ENCODE data around the gene PTPRA. TPM values are rescaled to one million over a fixed set of nuclear protein-coding genes. Genes with fewer than 3 reads are reported as not detected.
"Not testable (repeated sequence)": the region's sequence is repeated elsewhere in the genome, so short reads cannot be mapped to it uniquely, and the experiment has no call there.

PTPRA gene
- total and polyA plus RNA-seq, 2 of the 8 experiments (the other 6 are each of a cell fraction or from before 2014, with no cell fraction given): 47.7 to 51.3 TPM

- TF ChIP-seq CHD1 (IDR thresholded peaks at IDR 0.05; ENCODE audit: low read depth, low read length) (no peak), MAX (IDR thresholded peaks at IDR 0.05) (no peak), JUND (IDR thresholded peaks at IDR 0.05; ENCODE audit: low read length) (no peak), SRF (IDR thresholded peaks at IDR 0.05; ENCODE audit: low read depth, low read length) (no peak), BACH1 (IDR thresholded peaks at IDR 0.05; ENCODE audit: low read length) (no peak), FOSL1 (IDR thresholded peaks at IDR 0.05; ENCODE audit: insufficient read depth, low read depth, low read length) (no peak), HDAC2 (IDR thresholded peaks at IDR 0.05; ENCODE audit: borderline replicate concordance in 1 of 2, low read depth in 2 of 2, low read length in 2 of 2) (no peak), NRF1 (IDR thresholded peaks at IDR 0.05; ENCODE audit: low read depth, low read length) (no peak), SP1 (IDR thresholded peaks at IDR 0.05; ENCODE audit: low read depth, low read length) (no peak)
Measured at GRCh38 chr20:3074812-3075211, 201.5 kb downstream of the PTPRA start (continued).

DNA sequence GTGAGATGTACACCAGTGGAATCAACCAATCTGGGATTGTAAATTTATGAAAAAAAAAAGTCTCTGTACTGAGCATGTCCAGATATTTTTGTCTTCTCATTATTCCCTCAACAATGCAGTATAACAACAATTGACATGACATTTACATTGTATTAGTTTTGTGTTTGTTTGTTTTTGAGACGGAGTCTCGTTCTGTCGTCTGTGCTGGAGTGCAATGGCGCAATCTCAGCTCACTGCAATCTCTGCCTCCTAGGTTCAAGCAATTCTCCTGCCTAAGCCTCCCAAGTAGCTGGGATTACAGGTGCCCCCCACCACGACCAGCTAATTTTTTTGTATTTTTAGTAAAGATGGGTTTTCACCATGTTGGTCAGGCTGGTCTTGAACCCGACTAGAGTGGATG is 202.0 kb downstream of the PTPRA start:
- H3K4me3 ChIP-seq (ENCODE audit: extremely low read depth in 1 of 4, insufficient read depth in 2 of 4, low read depth in 3 of 4, low read length in 4 of 4); H4K8ac ChIP-seq (ENCODE audit: extremely low read depth, insufficient read depth, low read length); H3K14ac ChIP-seq (ENCODE audit: insufficient read length); H3K79me2 ChIP-seq (ENCODE audit: control insufficient read depth in 1 of 2, insufficient read depth in 2 of 2, low read length in 2 of 2); H2BK5ac ChIP-seq (ENCODE audit: low read depth, low read length); H3K4me1 ChIP-seq (replicated peaks in 1 of 4; ENCODE audit: control insufficient read depth in 3 of 4, insufficient read depth in 4 of 4, low read length in 3 of 4); H3K79me1 ChIP-seq (ENCODE audit: low read depth, low read length); H4K20me1 ChIP-seq (replicated peaks in 1 of 2; ENCODE audit: control insufficient read depth in 1 of 2, insufficient read depth in 2 of 2, low read length in 2 of 2); H3K4ac ChIP-seq (replicated peaks; ENCODE audit: insufficient read length, low read depth, low read length); H2AK5ac ChIP-seq (ENCODE audit: low read depth, low read length); H3K36me3 ChIP-seq (ENCODE audit: control insufficient read depth in 2 of 4, insufficient read depth in 4 of 4, low read length in 3 of 4); H2AFZ ChIP-seq (ENCODE audit: low read length); H2BK120ac ChIP-seq (replicated peaks; ENCODE audit: low read depth, low read length); H4K5ac ChIP-seq (ENCODE audit: insufficient read length, low read depth, low read length); H3K27ac ChIP-seq (ENCODE audit: low read depth, low read length); H2BK20ac ChIP-seq (ENCODE audit: low read length); H3K4me2 ChIP-seq (ENCODE audit: insufficient read depth in 1 of 2, low read depth in 2 of 2, low read length in 2 of 2); H3K23me2 ChIP-seq (ENCODE audit: low read depth, low read length); FAIRE-seq; H3K56ac ChIP-seq (replicated peaks; ENCODE audit: insufficient read length, low read depth, low read length); H2BK15ac ChIP-seq (ENCODE audit: low read length); H4K91ac ChIP-seq (replicated peaks; ENCODE audit: insufficient read length, low read length); H3K9me3 ChIP-seq (ENCODE audit: insufficient read depth in 2 of 2, low read depth in 1 of 2, low read length in 1 of 2); H3K18ac ChIP-seq (ENCODE audit: extremely low read depth, low read length); H3K9ac ChIP-seq (replicated peaks in 1 of 4; ENCODE audit: extremely low read depth in 1 of 4, low read depth in 3 of 4, low read length in 3 of 4); DNase-seq (ENCODE audit: low read depth in 1 of 2, low spot score in 2 of 2); H3K23ac ChIP-seq (ENCODE audit: insufficient read length); H2BK12ac ChIP-seq (ENCODE audit: low read depth, low read length): not testable (repeated sequence)
- ChIA-PET CTCF (ENCODE audit: partially characterized antibody) (interaction anchor here (0.6 to 3.2 kb wide), 6 partner anchors 19 to 557 kb away, joined by 3 to 10 read pairs (median 4); no protein-coding TSS in a partner anchor), POLR2A (ENCODE audit: partially characterized antibody) (interaction anchor here (1.5 kb wide), 1 partner anchor 26 kb away, joined by 5 read pairs; no protein-coding TSS in a partner anchor)
- peaks cover 11 to 30% (median 27%) of the 10 kb centered on the region in 4 experiments for H3K27me3 ChIP-seq (replicated peaks in 1 of 4; ENCODE audit: control insufficient read depth in 3 of 4, extremely low read depth in 1 of 4, insufficient read depth in 3 of 4, low read length in 3 of 4)
- WGBS, 2 experiments (ENCODE audit: extremely low coverage in 1 of 2, insufficient coverage in 1 of 2, insufficient read length in 1 of 2, insufficient replicate concordance in 2 of 2, low coverage in 1 of 2, low lambda C conversion rate in 2 of 2, missing lambda C conversion rate in 1 of 2): 85% methylated on average over 6 of the region's 6 CpGs; no CpG with 5 or more reads in 1 of the 2 experiments
